Spleen (tissue), 11 donors: ENCODE data around the gene REX1BD. TPM values are rescaled to one million over a fixed set of nuclear protein-coding genes. Genes with fewer than 3 reads are reported as not detected.

Experiments used
- DNase-seq: peaks from one replicate; pipeline ENCODE4 v3.0.0-alpha.2; 2020
- H3K27ac ChIP-seq, 8 donors: fragments of 200-600 bp; sonication (generic) in 7 of 8; 1 replicate in 4 of 8; 2 replicates in 4 of 8; pipeline versions ENCODE4 v1.5.0 to v1.8.0; 2016 to 2021; ENCODE audit warnings: inconsistent platforms in 4 of 8, mild to moderate bottlenecking in 4 of 8, moderate library complexity in 1 of 8
- H3K27me3 ChIP-seq, 7 donors: fragments of 200-600 bp; sonication (generic) in 6 of 7; replicated peaks in 1 of 7; 1 replicate in 4 of 7; 2 replicates in 3 of 7; pipeline versions ENCODE4 v1.5.0 to v1.8.0; 2016 to 2021; ENCODE audit warnings: inconsistent platforms in 3 of 7, mild to moderate bottlenecking in 1 of 7
- H3K36me3 ChIP-seq, 6 donors: fragments of 200-600 bp; sonication (generic) in 5 of 6; 1 replicate in 4 of 6; 2 replicates in 2 of 6; pipeline versions ENCODE4 v1.5.0 to v1.8.0; 2016 to 2021; ENCODE audit warnings: inconsistent platforms in 2 of 6
- H3K4me1 ChIP-seq, 6 donors: fragments of 200-600 bp; sonication (generic) in 5 of 6; 1 replicate in 3 of 6; 2 replicates in 3 of 6; pipeline versions ENCODE4 v1.5.0 to v1.8.0; 2016 to 2021; ENCODE audit warnings: inconsistent platforms in 3 of 6
- H3K4me3 ChIP-seq, 8 donors: fragments of 200-600 bp; sonication (generic) in 7 of 8; 1 replicate in 4 of 8; 2 replicates in 4 of 8; pipeline versions ENCODE4 v1.5.0 to v1.8.0; 2016 to 2021; ENCODE audit warnings: inconsistent platforms in 4 of 8, mild to moderate bottlenecking in 4 of 8, moderate library complexity in 2 of 8
- H3K9me3 ChIP-seq, 8 donors: fragments of 200-600 bp; sonication (generic) in 7 of 8; 1 replicate in 4 of 8; 2 replicates in 4 of 8; pipeline versions ENCODE4 v1.5.0 to v1.8.0; 2016 to 2021; ENCODE audit warnings: inconsistent platforms in 4 of 8
- CTCF ChIP-seq, 11 experiments: fragments of 200-600 bp in 7 of 11; fragments of 450-650 bp in 4 of 11; sonication (generic) in 4 of 11; IDR thresholded peaks in 8 of 11; conservative IDR thresholded peaks in 3 of 11; 1 replicate in 7 of 11; 2 replicates in 4 of 11; pipeline versions ENCODE4 v1.4.0 to v1.8.0; 2016 to 2021; ENCODE audit warnings: antibody characterized with exemption in 11 of 11, inconsistent platforms in 4 of 11, mild to moderate bottlenecking in 1 of 11
- POLR2A ChIP-seq, 3 donors: fragments of 450-650 bp; IDR thresholded peaks; one replicate each; pipeline ENCODE4 v1.5.1; 2017; ENCODE audit warnings: antibody characterized with exemption in 3 of 3, mild to moderate bottlenecking in 1 of 3
- POLR2AphosphoS5 ChIP-seq, 3 donors: sonication (generic); formaldehyde crosslinking; IDR thresholded peaks; one replicate each; pipeline ENCODE4 v1.5.1; 2017; ENCODE audit warnings: antibody characterized with exemption in 3 of 3
- WGBS, 5 donors: extraction: QIAGEN DNeasy Blood & Tissue Kit in 3 of 5; methylation state at CpG; one replicate each; pipeline versions ENCODE4 v1.1.5 to v1.1.7; 2013 to 2018; 5-methylcytosine and 5-hydroxymethylcytosine counted together
- intact Hi-C: fragments of 100-400 bp; cut with DNase I; formaldehyde crosslinking; loops from one replicate; pipeline ENCODE4 v1.15.0; 2023; ENCODE audit warnings: low total_unique reads
- polyA plus RNA-seq, 3 donors: library from polyadenylated mRNA; stranded (reverse); fragments of 200-250 nt; gene quantifications; one replicate each; pipeline ENCODE4 v1.2.1, GENCODE V29; 2013
- total RNA-seq, 7 donors: library from RNA; depleted of rRNA in 3 of 7; stranded (reverse); fragments of >200 nt in 3 of 7; fragmentation: NEBNext Ultra II Directional in 4 of 7; extraction: Animal tissue kit (Norgen Biotek cat#: 25700) in 4 of 7; gene quantifications; one replicate each; pipeline versions ENCODE4 v1.1.0 to v1.2.1, GENCODE V29; 2016 to 2021
- donor health status: healthy with polysubstance abuse.
- donor health status: DM: no; HTN: no; CAD: no; lungs with moderate emphysema.
- donor health status: DM: no; HTN: no; CAD: no.
- donor health status: Bipolar disorder and iron deficiency.
- donor health status: healthy.
- donor health status: DM: no; HTN: no; CAD: no.
- donor health status: DM: yes; HTN: yes; CAD: no.

Gene REX1BD
- total and polyA plus RNA-seq, 10 donors, result 65.4 to 182 (median 86.3) TPM

GRCh38 chr19:18620311-18620710 is 31.7 kb downstream of the REX1BD start:
- intact Hi-C loops, result no loop called here

GRCh38 chr19:18620902-18621301 is 32.3 kb downstream of the REX1BD start:
- no peak overlapping the region for H3K27ac ChIP-seq
- H3K9me3 ChIP-seq, result no peaks in the 10 kb centered on the region
- 66 to 89% (median 82%) methylated on average over 5 to 7 of the region's 7 CpGs for WGBS, 5 donors
- H3K4me3 ChIP-seq, result no peak overlapping the region
- DNase-seq, result no peak
- H3K36me3 ChIP-seq, result no peaks in the 10 kb centered on the region
- TF ChIP-seq POLR2AphosphoS5 (IDR thresholded peaks at IDR 0.05) (no peak), POLR2A (IDR thresholded peaks at IDR 0.05) (no peak), CTCF (IDR thresholded peaks at IDR 0.05 in 8 of 11, conservative IDR thresholded peaks at IDR 0.05 in 3 of 11) (no peak)
- no peaks in the 10 kb centered on the region for H3K4me1 ChIP-seq
- H3K27me3 ChIP-seq, result peaks cover 0 to 42% (median 5%) of the 10 kb centered on the region in 7 donors
- intact Hi-C loops, result no loop called here

More at GRCh38 chr19:18620311-18620710, 31.7 kb downstream of the REX1BD start:
- H3K27ac ChIP-seq, result no peak overlapping the region
- 79 to 91% (median 83%) methylated on average over 10 of the region's 10 CpGs for WGBS, 5 donors
- no peaks in the 10 kb centered on the region for H3K4me1 ChIP-seq
- no peaks in the 10 kb centered on the region for H3K9me3 ChIP-seq
- TF ChIP-seq CTCF (IDR thresholded peaks at IDR 0.05 in 8 of 11, conservative IDR thresholded peaks at IDR 0.05 in 3 of 11) (no peak), POLR2AphosphoS5 (IDR thresholded peaks at IDR 0.05) (no peak), POLR2A (IDR thresholded peaks at IDR 0.05) (no peak)
- H3K4me3 ChIP-seq, result no peak overlapping the region
- no peaks in the 10 kb centered on the region for H3K36me3 ChIP-seq
- peaks cover 0 to 48% (median 5%) of the 10 kb centered on the region in 7 donors for H3K27me3 ChIP-seq
- DNase-seq, result no peak

DNA sequence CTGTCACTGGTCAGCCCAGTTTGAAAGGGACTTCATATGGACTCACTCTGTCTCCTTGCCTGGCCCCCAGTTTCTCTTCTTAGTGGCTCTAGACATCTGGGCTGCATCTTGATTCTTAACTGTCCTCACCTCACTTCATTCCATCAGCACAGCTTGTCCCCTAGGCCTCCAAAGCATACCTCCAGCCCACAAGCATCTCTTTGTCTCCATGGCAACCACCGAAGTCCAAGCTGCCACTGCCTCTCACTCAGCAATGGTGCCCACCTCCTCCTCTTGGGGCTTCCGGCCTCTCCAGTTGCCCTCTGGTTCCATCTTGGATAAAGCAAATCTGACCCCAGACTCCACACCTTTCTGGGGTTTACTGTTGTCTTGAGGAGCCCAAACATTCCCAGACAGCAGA is 38.3 kb downstream of the REX1BD start:
- no peak overlapping the region for H3K4me3 ChIP-seq
- peaks cover 0 to 6% (median 0%) of the 10 kb centered on the region in 7 donors for H3K27me3 ChIP-seq
- no peak for TF ChIP-seq CTCF (IDR thresholded peaks at IDR 0.05 in 8 of 11, conservative IDR thresholded peaks at IDR 0.05 in 3 of 11)
- no peak for TF ChIP-seq POLR2AphosphoS5 (IDR thresholded peaks at IDR 0.05)
- TF ChIP-seq POLR2A (IDR thresholded peaks at IDR 0.05), result no peak
- 69 to 83% (median 73%) methylated on average over 2 of the region's 2 CpGs for WGBS, 5 donors
- H3K27ac ChIP-seq, result no peak overlapping the region
- intact Hi-C loops, result no loop called here
- DNase-seq, result no peak
- no peaks in the 10 kb centered on the region for H3K9me3 ChIP-seq
- H3K4me1 ChIP-seq, result no peaks in the 10 kb centered on the region
- no peaks in the 10 kb centered on the region for H3K36me3 ChIP-seq

DNA sequence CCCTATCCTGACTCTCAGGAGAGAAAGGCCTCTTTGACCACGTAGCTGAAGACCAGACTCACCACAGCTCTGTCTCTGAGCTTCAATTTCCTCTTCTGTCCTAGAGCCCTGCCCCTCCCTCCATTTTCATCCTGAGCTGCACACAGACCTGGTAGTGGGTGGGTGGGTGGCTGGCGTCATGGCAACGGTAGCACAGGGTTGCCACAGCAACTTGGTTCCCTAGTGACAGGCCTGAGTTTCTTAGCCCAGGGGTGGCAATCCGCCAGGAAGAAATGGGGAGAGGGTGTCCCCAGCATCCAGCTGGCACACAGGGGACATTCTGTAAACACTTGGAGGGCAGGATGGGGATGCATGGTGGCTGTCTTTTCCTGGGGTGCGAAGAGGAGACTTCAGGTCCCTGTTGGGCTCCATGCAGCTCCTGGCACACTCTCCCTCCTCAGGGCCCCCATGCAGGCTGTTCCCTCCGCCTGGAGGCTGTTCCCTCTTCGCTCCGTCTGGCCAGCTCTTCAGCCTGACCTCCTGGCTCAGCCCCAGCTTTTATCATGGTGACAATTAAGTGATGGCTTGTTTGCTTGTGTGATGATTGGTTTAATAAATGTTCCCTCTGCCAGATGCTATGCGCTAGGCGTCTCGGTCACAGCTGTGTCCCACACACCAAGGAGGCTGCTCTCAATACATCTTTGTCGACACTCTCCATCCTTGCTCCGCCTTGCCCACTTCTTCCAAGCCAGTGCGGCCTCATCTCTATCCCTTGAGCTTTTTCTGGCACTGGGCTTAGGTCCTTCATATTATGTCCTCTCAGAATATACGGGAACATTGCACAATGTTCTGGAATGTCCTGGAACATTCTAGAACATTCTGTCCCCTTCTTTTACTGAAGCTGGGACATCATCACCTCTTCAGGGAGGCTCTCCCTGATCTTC is 40.8 kb downstream of the REX1BD start:
- TF ChIP-seq POLR2AphosphoS5 (IDR thresholded peaks at IDR 0.05), result peak in 2 of 3 donors; percentile 44 to 62
- TF ChIP-seq POLR2A (IDR thresholded peaks at IDR 0.05), result no peak
- Histone ChIP-seq H3K36me3 (no peaks in the 10 kb centered on the region), H3K27ac (peak overlapping the region in 5 of 8 donors; percentile 46 to 73 (median 51)), H3K9me3 (no peaks in the 10 kb centered on the region), H3K27me3 (peaks cover 0 to 17% (median 0%) of the 10 kb centered on the region in 7 donors), H3K4me1 (no peaks in the 10 kb centered on the region), H3K4me3 (no peak overlapping the region)
- intact Hi-C loops, result no loop called here
- no peak for DNase-seq
- WGBS, 5 donors, result 64 to 83% (median 79%) methylated on average over 15 of the region's 15 CpGs
